ENCODE results near the gene GNMT. TPM values are rescaled to one million over a fixed set of nuclear protein-coding genes. Genes with fewer than 3 reads are reported as not detected.

The GNMT gene
- total RNA-seq, 1 experiment from 2014 or later = 0.47 TPM

- no peaks in the 10 kb centered on the region for H4K20me1 ChIP-seq (ENCODE audit: low read length)
Observed at GRCh38 chr6:42962096-42962495, 1.5 kb downstream of the GNMT start.

DNA sequence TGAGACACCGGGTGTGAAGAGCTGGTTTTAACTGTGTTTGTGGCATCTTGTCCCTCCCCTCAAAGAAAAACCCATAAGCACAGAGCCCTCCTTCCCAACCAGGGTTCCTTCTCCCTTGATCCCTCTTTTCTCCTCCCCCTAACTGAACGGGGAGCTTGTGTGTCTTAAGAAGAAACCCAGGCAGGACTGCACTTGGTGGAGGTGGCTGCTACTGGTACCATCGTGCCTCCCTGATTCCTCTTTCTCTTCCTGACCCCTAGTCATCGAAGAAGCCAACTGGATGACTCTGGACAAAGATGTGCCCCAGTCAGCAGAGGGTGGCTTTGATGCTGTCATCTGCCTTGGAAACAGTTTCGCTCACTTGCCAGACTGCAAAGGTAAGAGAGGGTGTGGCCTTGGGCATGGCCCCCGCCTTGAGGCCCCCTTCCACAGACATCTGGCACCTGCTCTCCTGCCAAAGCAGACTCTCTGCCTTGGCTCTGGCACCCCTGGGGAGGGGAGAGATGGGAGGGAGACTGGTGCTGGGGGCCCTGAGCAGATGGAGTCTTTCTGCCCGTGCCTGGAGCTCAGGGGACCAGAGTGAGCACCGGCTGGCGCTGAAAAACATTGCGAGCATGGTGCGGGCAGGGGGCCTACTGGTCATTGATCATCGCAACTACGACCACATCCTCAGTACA lies 2.1 kb downstream of the GNMT start:
- Histone ChIP-seq H3F3A (ENCODE audit: low read length, unreplicated experiment) (no peaks in the 10 kb centered on the region), H3K4me2 (ENCODE audit: low read length) (no peak overlapping the region), H3K9me3 (ENCODE audit: low read length) (no peaks in the 10 kb centered on the region), H3K27ac (ENCODE audit: low read length) (no peak overlapping the region), H3K4me3 (ENCODE audit: low read length) (no peak overlapping the region), H4K20me1 (ENCODE audit: low read length) (no peaks in the 10 kb centered on the region), H3K9ac (ENCODE audit: low read length) (no peak overlapping the region), H3K79me2 (ENCODE audit: low read length) (no peaks in the 10 kb centered on the region), H3K36me3 (ENCODE audit: low read depth, low read length) (no peaks in the 10 kb centered on the region; the same call in 1 of the 2 replicates), H3K9me2 (replicated peaks; ENCODE audit: low read length) (no peaks in the 10 kb centered on the region), H3K27me3 (ENCODE audit: low read length) (no peaks in the 10 kb centered on the region), H2AFZ (ENCODE audit: low read length) (no peak overlapping the region), H3K4me1 (ENCODE audit: insufficient read depth, low read length) (peaks cover 15% of the 10 kb centered on the region; the same call in 1 of the 2 replicates)
- POLR2A ChIA-PET (ENCODE audit: unreplicated experiment) = interaction anchor here (0.6 kb wide), 1 partner anchor 34 kb away, joined by 4 read pairs; no protein-coding TSS in a partner anchor
- DNase-seq (no peak), ATAC-seq (no peak)
- CTCF ChIA-PET = no interaction called here
- intact Hi-C loops (cut with micrococcal nuclease) = no loop called here
- BruUV-seq (replicated peaks) = no TSS peak
- TF ChIP-seq EZH2 (IDR thresholded peaks at IDR 0.05; ENCODE audit: low read length, unreplicated experiment) (no peak), EZH2phosphoT487 (IDR thresholded peaks at IDR 0.05; ENCODE audit: borderline replicate concordance, low read length) (no peak), CTCF (conservative IDR thresholded peaks at IDR 0.05; ENCODE audit: low read depth, low read length) (no peak)

More at GRCh38 chr6:42962096-42962495, 1.5 kb downstream of the GNMT start:
- no peaks in the 10 kb centered on the region for H3F3A ChIP-seq (ENCODE audit: low read length, unreplicated experiment)
- no peak overlapping the region for H2AFZ ChIP-seq (ENCODE audit: low read length)
- no peak overlapping the region for H3K4me2 ChIP-seq (ENCODE audit: low read length)
- H3K36me3 ChIP-seq (ENCODE audit: low read depth, low read length) = no peaks in the 10 kb centered on the region; the same call in 1 of the 2 replicates
- intact Hi-C loops (cut with micrococcal nuclease) = no loop called here
- H3K4me1 ChIP-seq (ENCODE audit: insufficient read depth, low read length) = peaks cover 15% of the 10 kb centered on the region; the same call in 1 of the 2 replicates
- H3K79me2 ChIP-seq (ENCODE audit: low read length) = no peaks in the 10 kb centered on the region
- no TSS peak for BruUV-seq (replicated peaks)
- ATAC-seq = no peak
- no peak overlapping the region for H3K27ac ChIP-seq (ENCODE audit: low read length)
- CTCF ChIA-PET = no interaction called here
- H3K9ac ChIP-seq (ENCODE audit: low read length) = no peak overlapping the region
- H3K27me3 ChIP-seq (ENCODE audit: low read length) = no peaks in the 10 kb centered on the region
- H3K4me3 ChIP-seq (ENCODE audit: low read length) = no peak overlapping the region
- TF ChIP-seq EZH2phosphoT487 (IDR thresholded peaks at IDR 0.05; ENCODE audit: borderline replicate concordance, low read length) = no peak
- no peak for TF ChIP-seq CTCF (conservative IDR thresholded peaks at IDR 0.05; ENCODE audit: low read depth, low read length)
- TF ChIP-seq EZH2 (IDR thresholded peaks at IDR 0.05; ENCODE audit: low read length, unreplicated experiment) = no peak
- POLR2A ChIA-PET (ENCODE audit: unreplicated experiment) = interaction anchor here (0.6 kb wide), 1 partner anchor 35 kb away, joined by 4 read pairs; no protein-coding TSS in a partner anchor
- DNase-seq = no peak
- no peaks in the 10 kb centered on the region for H3K9me3 ChIP-seq (ENCODE audit: low read length)
- H3K9me2 ChIP-seq (replicated peaks; ENCODE audit: low read length) = no peaks in the 10 kb centered on the region

DNA sequence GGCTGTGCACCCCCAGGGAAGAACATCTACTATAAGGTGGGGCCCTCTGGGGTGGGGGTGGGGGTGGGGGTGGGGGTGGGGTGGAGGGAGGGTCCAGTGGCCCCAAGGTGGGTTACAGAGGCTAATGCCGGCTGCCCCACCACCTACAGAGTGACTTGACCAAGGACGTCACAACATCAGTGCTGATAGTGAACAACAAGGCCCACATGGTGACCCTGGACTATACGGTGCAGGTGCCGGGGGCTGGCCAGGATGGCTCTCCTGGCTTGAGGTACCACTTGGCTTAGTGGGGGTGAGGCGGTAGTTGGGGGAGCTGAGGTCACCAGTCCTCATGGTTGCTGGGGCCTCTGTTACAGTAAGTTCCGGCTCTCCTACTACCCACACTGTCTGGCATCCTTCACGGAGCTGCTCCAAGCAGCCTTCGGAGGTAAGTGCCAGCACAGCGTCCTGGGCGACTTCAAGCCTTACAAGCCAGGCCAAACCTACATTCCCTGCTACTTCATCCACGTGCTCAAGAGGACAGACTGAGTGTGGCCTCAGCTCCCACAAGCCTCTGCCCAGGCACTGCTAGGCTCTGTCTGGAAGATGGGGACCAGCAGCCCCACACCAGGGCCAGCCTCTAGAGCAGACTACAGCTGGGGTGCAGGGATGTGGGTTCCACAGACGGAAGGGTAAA lies 2.8 kb downstream of the GNMT start:
- DNase-seq (no peak), ATAC-seq (no peak)
- H3K4me3 ChIP-seq (ENCODE audit: low read length) = no peak overlapping the region
- H3K9me2 ChIP-seq (replicated peaks; ENCODE audit: low read length) = no peaks in the 10 kb centered on the region
- ChIA-PET CTCF (no interaction called here), POLR2A (ENCODE audit: unreplicated experiment) (no interaction called here)
- TF ChIP-seq EZH2 (IDR thresholded peaks at IDR 0.05; ENCODE audit: low read length, unreplicated experiment) (no peak), CTCF (conservative IDR thresholded peaks at IDR 0.05; ENCODE audit: low read depth, low read length) (no peak), EZH2phosphoT487 (IDR thresholded peaks at IDR 0.05; ENCODE audit: borderline replicate concordance, low read length) (no peak)
- no peaks in the 10 kb centered on the region for H3K9me3 ChIP-seq (ENCODE audit: low read length)
- intact Hi-C loops (cut with micrococcal nuclease) = no loop called here
- H2AFZ ChIP-seq (ENCODE audit: low read length) = no peak overlapping the region
- H3K4me2 ChIP-seq (ENCODE audit: low read length) = no peak overlapping the region
- H3K27ac ChIP-seq (ENCODE audit: low read length) = no peak overlapping the region
- H3K36me3 ChIP-seq (ENCODE audit: low read depth, low read length) = no peaks in the 10 kb centered on the region; the same call in 1 of the 2 replicates
- no peaks in the 10 kb centered on the region for H3K27me3 ChIP-seq (ENCODE audit: low read length)
- peaks cover 15% of the 10 kb centered on the region; the same call in 1 of the 2 replicates for H3K4me1 ChIP-seq (ENCODE audit: insufficient read depth, low read length)
- BruUV-seq (replicated peaks) = no TSS peak
- H3F3A ChIP-seq (ENCODE audit: low read length, unreplicated experiment) = no peaks in the 10 kb centered on the region
- no peak overlapping the region for H3K9ac ChIP-seq (ENCODE audit: low read length)
- no peaks in the 10 kb centered on the region for H3K79me2 ChIP-seq (ENCODE audit: low read length)
- no peaks in the 10 kb centered on the region for H4K20me1 ChIP-seq (ENCODE audit: low read length)
